Spleen (tissue), 11 donors: ENCODE results near the gene RABEPK. TPM values are rescaled to one million over a fixed set of nuclear protein-coding genes. Genes with fewer than 3 reads are reported as not detected.
A peak's percentile ranks its signal among the peaks of the same experiment; 100 is the strongest.

Experiments used
- DNase-seq: peaks from one replicate; pipeline ENCODE4 v3.0.0-alpha.2; 2020
- H3K27ac ChIP-seq, 8 donors: fragments of 200-600 bp; sonication (generic) in 7 of 8; 1 replicate in 4 of 8; 2 replicates in 4 of 8; pipeline versions ENCODE4 v1.5.0 to v1.8.0; 2016 to 2021; ENCODE audit warnings: inconsistent platforms in 4 of 8, mild to moderate bottlenecking in 4 of 8, moderate library complexity in 1 of 8
- H3K27me3 ChIP-seq, 7 donors: fragments of 200-600 bp; sonication (generic) in 6 of 7; replicated peaks in 1 of 7; 1 replicate in 4 of 7; 2 replicates in 3 of 7; pipeline versions ENCODE4 v1.5.0 to v1.8.0; 2016 to 2021; ENCODE audit warnings: inconsistent platforms in 3 of 7, mild to moderate bottlenecking in 1 of 7
- H3K36me3 ChIP-seq, 6 donors: fragments of 200-600 bp; sonication (generic) in 5 of 6; 1 replicate in 4 of 6; 2 replicates in 2 of 6; pipeline versions ENCODE4 v1.5.0 to v1.8.0; 2016 to 2021; ENCODE audit warnings: inconsistent platforms in 2 of 6
- H3K4me1 ChIP-seq, 6 donors: fragments of 200-600 bp; sonication (generic) in 5 of 6; 1 replicate in 3 of 6; 2 replicates in 3 of 6; pipeline versions ENCODE4 v1.5.0 to v1.8.0; 2016 to 2021; ENCODE audit warnings: inconsistent platforms in 3 of 6
- H3K4me3 ChIP-seq, 8 donors: fragments of 200-600 bp; sonication (generic) in 7 of 8; 1 replicate in 4 of 8; 2 replicates in 4 of 8; pipeline versions ENCODE4 v1.5.0 to v1.8.0; 2016 to 2021; ENCODE audit warnings: inconsistent platforms in 4 of 8, mild to moderate bottlenecking in 4 of 8, moderate library complexity in 2 of 8
- H3K9me3 ChIP-seq, 8 donors: fragments of 200-600 bp; sonication (generic) in 7 of 8; 1 replicate in 4 of 8; 2 replicates in 4 of 8; pipeline versions ENCODE4 v1.5.0 to v1.8.0; 2016 to 2021; ENCODE audit warnings: inconsistent platforms in 4 of 8
- POLR2A ChIP-seq, 3 donors: fragments of 450-650 bp; IDR thresholded peaks; one replicate each; pipeline ENCODE4 v1.5.1; 2017; ENCODE audit warnings: antibody characterized with exemption in 3 of 3, mild to moderate bottlenecking in 1 of 3
- POLR2AphosphoS5 ChIP-seq, 3 donors: sonication (generic); formaldehyde crosslinking; IDR thresholded peaks; one replicate each; pipeline ENCODE4 v1.5.1; 2017; ENCODE audit warnings: antibody characterized with exemption in 3 of 3
- WGBS, 5 donors: extraction: QIAGEN DNeasy Blood & Tissue Kit in 3 of 5; methylation state at CpG; one replicate each; pipeline versions ENCODE4 v1.1.5 to v1.1.7; 2013 to 2018; 5-methylcytosine and 5-hydroxymethylcytosine counted together
- intact Hi-C: fragments of 100-400 bp; cut with DNase I; formaldehyde crosslinking; loops from one replicate; pipeline ENCODE4 v1.15.0; 2023; ENCODE audit warnings: low total_unique reads
- polyA plus RNA-seq, 3 donors: library from polyadenylated mRNA; stranded (reverse); fragments of 200-250 nt; gene quantifications; one replicate each; pipeline ENCODE4 v1.2.1, GENCODE V29; 2013
- total RNA-seq, 7 donors: library from RNA; depleted of rRNA in 3 of 7; stranded (reverse); fragments of >200 nt in 3 of 7; fragmentation: NEBNext Ultra II Directional in 4 of 7; extraction: Animal tissue kit (Norgen Biotek cat#: 25700) in 4 of 7; gene quantifications; one replicate each; pipeline versions ENCODE4 v1.1.0 to v1.2.1, GENCODE V29; 2016 to 2021
- TF ChIP-seq, protein P1 (sequence below), 11 experiments: fragments of 200-600 bp in 7 of 11; fragments of 450-650 bp in 4 of 11; sonication (generic) in 4 of 11; IDR thresholded peaks in 8 of 11; conservative IDR thresholded peaks in 3 of 11; 1 replicate in 7 of 11; 2 replicates in 4 of 11; pipeline versions ENCODE4 v1.4.0 to v1.8.0; 2016 to 2021; ENCODE audit warnings: antibody characterized with exemption in 11 of 11, inconsistent platforms in 4 of 11, mild to moderate bottlenecking in 1 of 11
- donor health status: healthy with polysubstance abuse.
- donor health status: DM: no; HTN: no; CAD: no; lungs with moderate emphysema.
- donor health status: DM: no; HTN: no; CAD: no.
- donor health status: Bipolar disorder and iron deficiency.
- donor health status: healthy.
- donor health status: DM: no; HTN: no; CAD: no.
- donor health status: DM: yes; HTN: yes; CAD: no.

Gene RABEPK
- total and polyA plus RNA-seq, 10 donors: 6.2 to 17.1 (median 11.9) TPM

DNA sequence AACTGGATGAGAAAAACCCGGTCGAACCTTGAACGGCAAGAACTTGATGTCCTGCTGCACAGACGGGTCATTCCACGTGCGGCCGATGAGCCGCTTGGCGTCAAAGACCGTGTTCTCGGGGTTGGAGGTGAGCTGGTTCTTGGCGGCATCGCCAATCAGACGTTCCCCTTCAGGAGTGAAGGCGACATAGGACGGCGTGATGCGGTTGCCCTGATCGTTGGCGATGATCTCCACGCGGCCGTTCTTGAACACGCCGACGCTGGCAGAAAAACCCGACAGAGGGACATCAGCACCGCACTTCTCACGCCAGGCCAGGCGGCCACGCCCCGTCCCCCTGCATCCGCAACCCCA is 40.3 kb downstream of the RABEPK start:
- no peaks in the 10 kb centered on the region for H3K9me3 ChIP-seq
- H3K4me1 ChIP-seq: peaks cover 50 to 68% (median 61%) of the 10 kb centered on the region in 6 donors
- peak overlapping the region; percentile 53 to 87 (median 82) for H3K4me3 ChIP-seq
- peaks cover 0 to 45% (median 41%) of the 10 kb centered on the region in 6 donors for H3K36me3 ChIP-seq
- TF ChIP-seq POLR2A (IDR thresholded peaks at IDR 0.05) (no peak), POLR2AphosphoS5 (IDR thresholded peaks at IDR 0.05) (no peak)
- WGBS, 5 donors: 0 to 1% (median 1%) methylated on average over 29 to 33 of the region's 33 CpGs
- DNase-seq: no peak
- no peaks in the 10 kb centered on the region for H3K27me3 ChIP-seq
- intact Hi-C loops: no loop called here
- peak overlapping the region; percentile 75 to 98 (median 94) for H3K27ac ChIP-seq

DNA sequence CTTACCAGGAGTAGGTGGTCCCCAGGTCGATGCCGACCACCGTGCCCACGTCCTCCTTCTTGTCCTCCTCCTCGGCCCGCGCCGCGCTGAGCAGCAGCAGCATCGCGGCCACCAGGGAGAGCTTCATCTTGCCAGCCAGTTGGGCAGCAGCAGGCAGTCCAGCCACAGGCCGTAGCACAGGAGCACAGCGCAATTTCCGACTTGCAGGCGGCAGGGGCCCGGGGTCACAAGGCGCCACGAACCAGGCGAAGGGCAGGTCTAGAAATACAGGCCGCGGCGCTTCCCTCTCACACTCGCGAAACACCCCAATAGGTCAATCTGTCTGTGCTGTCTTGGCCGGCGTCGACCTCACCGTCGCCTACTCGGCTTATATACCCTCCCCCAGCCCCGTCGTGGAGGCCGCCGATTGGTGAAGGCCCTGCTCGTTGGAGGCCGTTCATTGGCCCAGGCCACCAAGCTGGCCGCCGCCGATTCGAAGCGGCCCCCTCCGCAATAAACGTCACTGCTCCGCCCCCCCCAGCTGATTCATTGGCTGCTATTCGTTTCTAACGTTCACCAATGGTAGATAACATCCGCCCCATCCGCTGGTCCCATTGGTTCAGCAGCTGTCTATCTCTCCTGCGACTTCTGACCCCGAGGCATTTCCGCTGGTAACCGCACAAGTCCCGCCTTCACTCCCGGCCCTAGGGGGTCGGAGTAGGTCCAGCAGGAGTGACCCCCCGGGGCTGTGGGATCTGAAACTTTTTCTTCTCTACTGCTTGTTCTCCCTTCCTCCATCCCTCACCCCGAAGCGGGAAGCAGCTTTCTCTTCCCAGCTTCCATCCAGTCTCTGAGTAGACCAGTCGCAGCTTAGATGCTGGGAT is 40.9 kb downstream of the RABEPK start, which contains the start of gene HSPA5:
Gene HSPA5 (minus strand): TSS at position 344 of the 863 bp plus-strand sequence. CDS start 217 bp downstream, at position 127.
- intact Hi-C loops: no loop called here

DNA sequence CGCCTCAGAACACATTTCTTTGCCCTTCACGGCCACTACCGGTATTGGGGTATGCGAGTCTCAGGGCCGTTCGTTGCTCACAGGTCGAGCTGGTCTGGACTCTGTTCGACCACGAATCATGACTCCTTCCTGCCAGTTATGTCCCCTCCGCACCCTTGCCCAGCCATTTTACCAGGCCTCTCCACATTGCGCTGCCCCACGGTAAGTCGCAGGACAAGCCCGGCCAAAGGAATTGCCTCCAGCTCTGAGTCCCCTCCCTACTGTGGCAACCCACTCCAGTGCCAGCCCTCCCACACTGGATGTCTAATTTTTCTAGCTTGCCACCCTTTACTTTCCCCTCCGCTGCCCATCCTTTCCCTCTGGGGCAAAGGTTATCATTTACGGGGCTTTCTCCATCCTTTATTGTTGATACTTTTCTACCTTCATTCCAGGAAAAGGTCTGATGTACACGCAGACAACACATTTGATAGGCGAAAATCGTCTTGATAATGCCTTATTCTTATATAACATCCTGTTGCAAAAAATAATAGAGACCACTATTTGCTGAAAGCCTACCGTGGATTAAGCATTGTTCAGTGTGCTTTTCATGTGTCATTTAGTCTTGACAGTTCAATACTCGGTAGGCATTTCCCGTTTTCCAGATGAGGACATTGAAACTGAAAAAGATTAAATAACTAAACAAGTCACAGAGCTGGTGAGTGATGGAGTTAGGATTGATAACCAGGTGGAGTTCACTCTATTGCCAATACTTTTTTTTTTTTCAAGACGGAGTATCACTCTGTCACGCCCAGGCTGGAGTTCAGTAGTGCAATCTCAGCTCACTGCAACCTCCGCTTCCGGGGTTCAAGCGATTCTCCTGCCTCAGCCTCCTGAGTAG is 41.8 kb downstream of the RABEPK start:
- H3K9me3 ChIP-seq: no peaks in the 10 kb centered on the region
- intact Hi-C loops: no loop called here
- TF ChIP-seq POLR2AphosphoS5 (IDR thresholded peaks at IDR 0.05): no peak
- TF ChIP-seq, protein P1, sequence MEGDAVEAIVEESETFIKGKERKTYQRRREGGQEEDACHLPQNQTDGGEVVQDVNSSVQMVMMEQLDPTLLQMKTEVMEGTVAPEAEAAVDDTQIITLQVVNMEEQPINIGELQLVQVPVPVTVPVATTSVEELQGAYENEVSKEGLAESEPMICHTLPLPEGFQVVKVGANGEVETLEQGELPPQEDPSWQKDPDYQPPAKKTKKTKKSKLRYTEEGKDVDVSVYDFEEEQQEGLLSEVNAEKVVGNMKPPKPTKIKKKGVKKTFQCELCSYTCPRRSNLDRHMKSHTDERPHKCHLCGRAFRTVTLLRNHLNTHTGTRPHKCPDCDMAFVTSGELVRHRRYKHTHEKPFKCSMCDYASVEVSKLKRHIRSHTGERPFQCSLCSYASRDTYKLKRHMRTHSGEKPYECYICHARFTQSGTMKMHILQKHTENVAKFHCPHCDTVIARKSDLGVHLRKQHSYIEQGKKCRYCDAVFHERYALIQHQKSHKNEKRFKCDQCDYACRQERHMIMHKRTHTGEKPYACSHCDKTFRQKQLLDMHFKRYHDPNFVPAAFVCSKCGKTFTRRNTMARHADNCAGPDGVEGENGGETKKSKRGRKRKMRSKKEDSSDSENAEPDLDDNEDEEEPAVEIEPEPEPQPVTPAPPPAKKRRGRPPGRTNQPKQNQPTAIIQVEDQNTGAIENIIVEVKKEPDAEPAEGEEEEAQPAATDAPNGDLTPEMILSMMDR (IDR thresholded peaks at IDR 0.05 in 8 of 11, conservative IDR thresholded peaks at IDR 0.05 in 3 of 11): no peak
- peaks cover 0 to 31% (median 27%) of the 10 kb centered on the region in 6 donors for H3K36me3 ChIP-seq
- WGBS, 5 donors: 20 to 25% (median 22%) methylated on average over 27 of the region's 27 CpGs
- DNase-seq: peak; percentile 84
- peaks cover 35 to 53% (median 46%) of the 10 kb centered on the region in 6 donors for H3K4me1 ChIP-seq
- H3K27me3 ChIP-seq: no peaks in the 10 kb centered on the region
- H3K4me3 ChIP-seq: peak overlapping the region; percentile 58 to 87 (median 76)
- H3K27ac ChIP-seq: peak overlapping the region; percentile 91 to 98 (median 97)

More for the DNA sequence above, 40.9 kb downstream of the RABEPK start, which contains the start of gene HSPA5:
- Histone ChIP-seq H3K36me3 (peaks cover 0 to 39% (median 35%) of the 10 kb centered on the region in 6 donors), H3K27ac (peak within 1 kb of the TSS; percentile 91 to 98 (median 97)), H3K9me3 (no peaks in the 10 kb centered on the region), H3K4me3 (peak within 1 kb of the TSS; percentile 64 to 87 (median 82)), H3K4me1 (peaks cover 44 to 62% (median 55%) of the 10 kb centered on the region in 6 donors), H3K27me3 (no peaks in the 10 kb centered on the region)
- peak; percentile 100 for TF ChIP-seq POLR2AphosphoS5 (IDR thresholded peaks at IDR 0.05)
- TF ChIP-seq POLR2A (IDR thresholded peaks at IDR 0.05): peak; percentile 74 to 98 (median 90)
- TF ChIP-seq, protein P1 (IDR thresholded peaks at IDR 0.05 in 8 of 11, conservative IDR thresholded peaks at IDR 0.05 in 3 of 11): peak in 4 of 11 experiments; percentile 5 to 39 (median 24)
- 0 to 1% (median 0%) methylated on average over 39 to 59 of the region's 59 CpGs for WGBS, 5 donors
- DNase-seq: peak; percentile 99

DNA sequence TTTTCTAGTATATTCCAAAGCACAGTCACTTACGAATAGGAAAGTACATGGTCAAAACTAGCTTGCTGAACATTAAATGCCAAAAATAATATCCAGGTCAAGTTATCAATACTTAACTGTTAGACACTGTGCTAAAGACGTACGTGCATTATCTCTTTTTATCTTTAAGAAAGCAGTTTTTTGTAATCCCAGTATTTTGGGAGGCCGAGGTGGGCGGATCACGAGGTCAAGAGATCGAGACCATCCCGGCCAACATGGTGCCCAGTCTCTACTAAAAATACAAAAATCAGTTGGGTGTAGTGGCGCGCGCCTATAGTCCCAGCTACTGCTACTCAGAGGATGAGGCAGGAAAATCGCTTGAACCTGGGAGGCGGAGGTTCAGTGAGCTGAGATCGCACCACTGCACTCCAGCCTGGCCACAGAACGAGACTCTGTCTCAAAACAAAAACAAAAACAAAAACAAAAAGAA is 43.5 kb downstream of the RABEPK start:
- TF ChIP-seq POLR2A (IDR thresholded peaks at IDR 0.05) (no peak), POLR2AphosphoS5 (IDR thresholded peaks at IDR 0.05) (no peak)
- TF ChIP-seq, protein P1 (IDR thresholded peaks at IDR 0.05 in 8 of 11, conservative IDR thresholded peaks at IDR 0.05 in 3 of 11): no peak
- Histone ChIP-seq H3K27ac (no peak overlapping the region), H3K4me3 (no peak overlapping the region), H3K4me1 (peaks cover 19 to 36% (median 29%) of the 10 kb centered on the region in 6 donors), H3K36me3 (peaks cover 0 to 13% (median 9%) of the 10 kb centered on the region in 6 donors), H3K27me3 (no peaks in the 10 kb centered on the region), H3K9me3 (no peaks in the 10 kb centered on the region)
- WGBS, 5 donors: 94 to 97% (median 95%) methylated on average over 15 of the region's 15 CpGs
- no peak for DNase-seq
- intact Hi-C loops: no loop called here
